Naive thymus-derived CD4-positive, alpha-beta T cell (primary cell): ENCODE measurements around the gene ZMAT5. TPM values are rescaled to one million over a fixed set of nuclear protein-coding genes. Genes with fewer than 3 reads are reported as not detected.

Source experiments
- ATAC-seq: fragments of 150-1000 bp; cut with Tn5 transposase; 2 replicates; pipeline ENCODE4 v1.10.0; 2021; ENCODE audit warnings: mild to moderate bottlenecking, moderate library complexity
- CTCF ChIA-PET: fragments of 350-600 bp; sonication (Branson Sonifier 250); formaldehyde crosslinking; loops from one replicate; lab custom pipeline; 2021; ENCODE audit warnings: antibody characterized with exemption; lab: Charles Lee
- POLR2A ChIA-PET: fragments of 350-600 bp; sonication (Branson Sonifier 250); formaldehyde crosslinking; loops from one replicate; lab custom pipeline; 2021; ENCODE audit warnings: antibody characterized with exemption, inconsistent platforms; lab: Charles Lee
- DNase-seq, 9 donors: peaks; one replicate each; pipeline versions ENCODE4 v3.0.0 to v3.0.0-alpha.2; 2020 to 2022; ENCODE audit warnings: mixed read lengths in 1 of 9
- H3K27ac ChIP-seq: one replicate; pipeline ENCODE4 v1.7.0; 2013; ENCODE audit warnings: mild to moderate bottlenecking, low read depth, low read length, moderate library complexity
- H3K27me3 ChIP-seq, 2 donors: one replicate each; pipeline ENCODE4 v1.7.0; 2013; ENCODE audit warnings: low read length in 2 of 2, mild to moderate bottlenecking in 2 of 2, moderate library complexity in 2 of 2; ENCODE audit not compliant: control insufficient read depth in 2 of 2, insufficient read depth in 2 of 2
- H3K36me3 ChIP-seq, 3 experiments: 1 replicate in 2 of 3; 2 replicates in 1 of 3; pipeline ENCODE4 v1.7.0; 2013; ENCODE audit warnings: low read length in 3 of 3, mild to moderate bottlenecking in 3 of 3, moderate library complexity in 1 of 3; ENCODE audit not compliant: insufficient read depth in 3 of 3, control insufficient read depth in 2 of 3
- H3K4me1 ChIP-seq, 2 donors: one replicate each; pipeline ENCODE4 v1.7.0; 2013; ENCODE audit warnings: low read length in 2 of 2, mild to moderate bottlenecking in 2 of 2, moderate library complexity in 1 of 2; ENCODE audit not compliant: control insufficient read depth in 2 of 2, insufficient read depth in 2 of 2
- H3K4me3 ChIP-seq: 2 replicates; pipeline ENCODE4 v1.7.0; 2013; ENCODE audit warnings: mild to moderate bottlenecking, low read length
- H3K9me3 ChIP-seq, 3 experiments: 1 replicate in 2 of 3; 2 replicates in 1 of 3; pipeline ENCODE4 v1.7.0; 2013; ENCODE audit warnings: low read length in 3 of 3; ENCODE audit not compliant: control insufficient read depth in 2 of 3
- H3K27ac Mint-ChIP-seq, 9 donors: one replicate each; pipeline ENCODE4 v1.8.0; 2020 to 2022; ENCODE audit warnings: mixed read lengths in 9 of 9, mild to moderate bottlenecking in 8 of 9, moderate library complexity in 5 of 9, inconsistent platforms in 2 of 9
- H3K27me3 Mint-ChIP-seq, 5 donors: one replicate each; pipeline ENCODE4 v1.8.0; 2021 to 2022; ENCODE audit warnings: mixed read lengths in 5 of 5, mild to moderate bottlenecking in 1 of 5
- H3K36me3 Mint-ChIP-seq, 5 donors: one replicate each; pipeline ENCODE4 v1.8.0; 2020 to 2022; ENCODE audit warnings: mixed read lengths in 5 of 5, mild to moderate bottlenecking in 3 of 5, inconsistent platforms in 1 of 5
- H3K4me1 Mint-ChIP-seq, 7 donors: one replicate each; pipeline ENCODE4 v1.8.0; 2020 to 2022; ENCODE audit warnings: mixed read lengths in 7 of 7, mild to moderate bottlenecking in 3 of 7, inconsistent platforms in 1 of 7
- H3K4me3 Mint-ChIP-seq, 10 donors: one replicate each; pipeline ENCODE4 v1.8.0; 2020 to 2022; ENCODE audit warnings: mild to moderate bottlenecking in 10 of 10, mixed read lengths in 10 of 10, moderate library complexity in 6 of 10, inconsistent platforms in 2 of 10
- H3K9me3 Mint-ChIP-seq, 11 donors: one replicate each; pipeline ENCODE4 v1.8.0; 2020 to 2022; ENCODE audit warnings: mixed read lengths in 11 of 11, mild to moderate bottlenecking in 4 of 11, inconsistent platforms in 1 of 11, moderate library complexity in 1 of 11
- intact Hi-C, 2 donors: fragments of 100-400 bp; cut with micrococcal nuclease; formaldehyde crosslinking; loops; one replicate each; pipeline ENCODE4 v1.15.1; 2023
- polyA plus RNA-seq, 2 donors: library from polyadenylated mRNA; unstranded; fragments of 300-500 nt; fragmentation: Illumina TruSeq; gene quantifications; one replicate each; pipeline ENCODE4 v1.2.3, GENCODE V29; 2021
- total RNA-seq, 6 experiments: library from RNA in 5 of 6; stranded (reverse) in 5 of 6; gene quantifications; 1 replicate in 5 of 6; 2 replicates in 1 of 6; pipeline ENCODE4 v1.2.3 and lab custom pipeline; 2021 to 2026

ZMAT5 gene
- total and polyA plus RNA-seq, 7 experiments from 2014 or later: 12.9 to 55.0 (median 14.9) TPM

DNA sequence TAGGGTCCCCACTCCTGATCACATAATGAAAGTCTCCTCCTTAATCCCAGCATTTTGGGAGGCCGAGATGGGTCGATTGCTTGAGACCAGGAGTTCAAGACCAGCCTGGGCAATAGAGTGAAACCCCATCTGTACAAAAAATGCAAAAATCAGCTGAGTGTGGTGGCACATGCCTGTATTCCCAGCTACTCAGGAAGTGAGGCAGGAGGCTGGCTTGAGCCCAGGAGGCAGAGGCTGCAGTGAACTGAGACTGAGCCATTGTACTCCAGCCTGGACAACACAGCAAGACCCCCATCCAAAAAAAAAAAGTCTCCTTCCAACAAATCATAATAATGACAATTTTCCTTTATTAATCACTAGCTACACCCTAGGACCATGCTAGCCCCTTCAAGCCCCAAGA, 15.1 kb downstream of the ZMAT5 start:
- H3K27me3 Mint-ChIP-seq: no peaks in the 10 kb centered on the region
- ATAC-seq (no peak), DNase-seq (no peak)
- H3K36me3 ChIP-seq: peaks cover 0 to 27% (median 0%) of the 10 kb centered on the region in 3 experiments
- intact Hi-C loops: no loop called here
- no peaks in the 10 kb centered on the region for H3K9me3 Mint-ChIP-seq
- CTCF ChIA-PET: interaction anchor here (0.5 kb wide), 1 partner anchor 327 kb away, joined by 3 read pairs; no protein-coding TSS in a partner anchor
- no peak overlapping the region for H3K4me3 Mint-ChIP-seq
- no peaks in the 10 kb centered on the region for H3K9me3 ChIP-seq
- peaks cover 4 to 19% (median 8%) of the 10 kb centered on the region in 5 donors for H3K36me3 Mint-ChIP-seq
- H3K27ac ChIP-seq: no peak overlapping the region
- H3K27ac Mint-ChIP-seq: peak overlapping the region in 2 of 9 donors; percentile 42 to 82
- H3K4me1 ChIP-seq: peaks cover 0 to 9% of the 10 kb centered on the region in 2 donors
- peaks cover 11 to 27% (median 23%) of the 10 kb centered on the region in 7 donors for H3K4me1 Mint-ChIP-seq
- no peaks in the 10 kb centered on the region for H3K27me3 ChIP-seq
- no peak overlapping the region for H3K4me3 ChIP-seq
- POLR2A ChIA-PET: interaction anchor here (0.6 kb wide), 1 partner anchor 252 kb away, joined by 4 read pairs; no protein-coding TSS in a partner anchor

- Mint-ChIP-seq H3K4me3 (peak overlapping the region in 1 of 10 donors; percentile 4), H3K9me3 (no peaks in the 10 kb centered on the region), H3K36me3 (peaks cover 4 to 19% (median 8%) of the 10 kb centered on the region in 5 donors), H3K4me1 (peaks cover 11 to 27% (median 22%) of the 10 kb centered on the region in 7 donors), H3K27ac (peak overlapping the region in 5 of 9 donors; percentile 30 to 87 (median 82)), H3K27me3 (no peaks in the 10 kb centered on the region)
- no peaks in the 10 kb centered on the region for H3K27me3 ChIP-seq
- POLR2A ChIA-PET: no interaction called here
- CTCF ChIA-PET: interaction anchor here (0.5 kb wide), 1 partner anchor 327 kb away, joined by 3 read pairs; no protein-coding TSS in a partner anchor
- H3K9me3 ChIP-seq: no peaks in the 10 kb centered on the region
- H3K27ac ChIP-seq: peak overlapping the region; percentile 6
- intact Hi-C loops: no loop called here
- H3K4me3 ChIP-seq: no peak overlapping the region
- peaks cover 0 to 32% (median 0%) of the 10 kb centered on the region in 3 experiments for H3K36me3 ChIP-seq
- ATAC-seq: peak; percentile 83
- peak in 1 of 9 donors; percentile 24 for DNase-seq
- peaks cover 0 to 9% of the 10 kb centered on the region in 2 donors for H3K4me1 ChIP-seq
Observed at GRCh38 chr22:29750559-29751538, 16.0 kb downstream of the ZMAT5 start.

DNA sequence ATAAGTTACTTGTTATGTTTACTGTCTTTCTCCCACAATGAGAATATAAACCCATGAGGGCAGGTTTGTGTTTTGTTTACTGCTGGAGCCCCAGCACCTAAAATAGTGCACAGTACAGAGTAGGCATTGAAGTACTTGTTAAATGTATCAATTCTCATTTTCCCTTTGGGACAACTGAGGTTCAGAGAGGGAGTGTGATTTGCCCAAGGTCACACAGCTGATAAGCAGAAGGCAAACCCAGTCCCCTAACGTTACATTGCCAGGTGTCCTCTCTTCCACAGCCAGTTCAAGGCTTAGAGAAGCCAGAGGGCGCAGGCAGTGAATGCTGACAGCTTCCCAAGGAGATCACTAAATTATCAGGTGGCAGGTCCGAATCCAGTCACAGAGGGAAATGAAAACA, 16.8 kb downstream of the ZMAT5 start:
- H3K4me3 ChIP-seq: no peak overlapping the region
- H3K9me3 ChIP-seq: no peaks in the 10 kb centered on the region
- Mint-ChIP-seq H3K4me1 (peaks cover 11 to 27% (median 17%) of the 10 kb centered on the region in 7 donors), H3K36me3 (peaks cover 8 to 23% (median 11%) of the 10 kb centered on the region in 5 donors), H3K9me3 (no peaks in the 10 kb centered on the region), H3K27me3 (no peaks in the 10 kb centered on the region), H3K27ac (no peak overlapping the region), H3K4me3 (peak overlapping the region in 1 of 10 donors; percentile 4)
- intact Hi-C loops: no loop called here
- ATAC-seq: no peak
- peaks cover 0 to 9% of the 10 kb centered on the region in 2 donors for H3K4me1 ChIP-seq
- CTCF ChIA-PET: no interaction called here
- peaks cover 0 to 41% (median 0%) of the 10 kb centered on the region in 3 experiments for H3K36me3 ChIP-seq
- H3K27me3 ChIP-seq: no peaks in the 10 kb centered on the region
- DNase-seq: no peak
- POLR2A ChIA-PET: no interaction called here
- no peak overlapping the region for H3K27ac ChIP-seq

DNA sequence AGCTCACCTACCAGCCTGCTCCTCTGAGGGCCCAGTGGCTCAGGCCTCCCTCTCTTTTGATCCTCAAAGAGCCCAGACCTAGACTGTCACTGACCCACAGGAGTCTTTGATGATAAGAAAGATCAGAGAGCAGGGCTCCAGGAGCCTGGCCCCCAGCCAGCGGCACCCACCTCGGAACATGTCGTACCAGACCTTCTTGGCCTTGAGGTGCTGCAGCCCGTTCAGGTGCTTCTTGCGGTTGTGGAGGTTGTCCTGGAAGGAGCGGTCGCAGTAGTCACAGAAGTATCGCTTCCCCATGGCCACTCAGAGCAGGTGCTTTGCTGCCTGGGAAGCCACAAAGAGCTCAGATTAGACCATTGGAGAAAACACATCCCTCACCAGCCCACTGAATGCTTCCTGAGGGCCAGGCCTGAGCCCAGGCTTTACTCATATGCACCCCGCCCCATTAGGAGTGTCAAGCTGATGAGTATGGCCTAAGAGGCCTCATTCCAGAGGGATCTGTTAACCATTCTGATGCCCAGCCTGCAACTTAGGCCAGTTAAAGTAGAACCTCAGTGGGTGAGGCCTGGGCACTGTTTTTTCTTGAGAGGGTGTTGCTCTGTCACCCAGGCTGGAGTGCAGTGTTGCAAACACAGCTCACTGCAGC, 18.4 kb downstream of the ZMAT5 start:
- peaks cover 11 to 27% (median 17%) of the 10 kb centered on the region in 7 donors for H3K4me1 Mint-ChIP-seq
- no peak for ATAC-seq
- peaks cover 0 to 39% (median 0%) of the 10 kb centered on the region in 3 experiments for H3K36me3 ChIP-seq
- H3K27ac Mint-ChIP-seq: no peak overlapping the region
- H3K27ac ChIP-seq: no peak overlapping the region
- peaks cover 8 to 26% (median 11%) of the 10 kb centered on the region in 5 donors for H3K36me3 Mint-ChIP-seq
- DNase-seq: no peak
- H3K4me3 ChIP-seq: no peak overlapping the region
- H3K27me3 Mint-ChIP-seq: no peaks in the 10 kb centered on the region
- no peaks in the 10 kb centered on the region for H3K9me3 ChIP-seq
- no peaks in the 10 kb centered on the region for H3K27me3 ChIP-seq
- peaks cover 0 to 9% of the 10 kb centered on the region in 2 donors for H3K4me1 ChIP-seq
- H3K9me3 Mint-ChIP-seq: no peaks in the 10 kb centered on the region
- intact Hi-C loops: no loop called here
- CTCF ChIA-PET: no interaction called here
- POLR2A ChIA-PET: no interaction called here
- H3K4me3 Mint-ChIP-seq: no peak overlapping the region

DNA sequence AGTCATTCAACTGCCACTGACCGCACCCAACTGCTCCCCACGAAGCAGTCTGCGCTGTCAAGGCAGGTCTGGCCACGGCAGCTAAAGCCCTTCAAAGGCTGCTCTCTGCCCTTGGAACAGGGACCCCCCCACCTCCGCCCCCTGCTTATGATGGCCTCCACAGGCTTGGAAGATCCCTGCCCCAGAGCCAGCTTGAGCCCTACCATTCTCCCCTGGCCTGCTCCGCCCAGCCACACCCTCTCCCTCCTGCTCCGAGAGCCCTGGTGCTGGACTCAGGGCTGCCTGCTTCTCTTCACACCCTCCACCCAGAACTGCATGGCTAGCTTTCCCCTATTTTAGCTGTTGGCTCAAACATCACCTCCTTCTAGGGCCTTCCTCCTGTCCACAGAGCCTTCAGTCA, 19.0 kb downstream of the ZMAT5 start:
- Histone ChIP-seq H3K27me3 (no peaks in the 10 kb centered on the region), H3K9me3 (no peaks in the 10 kb centered on the region), H3K27ac (no peak overlapping the region), H3K4me3 (no peak overlapping the region), H3K4me1 (peaks cover 0 to 9% of the 10 kb centered on the region in 2 donors), H3K36me3 (peaks cover 0 to 39% (median 0%) of the 10 kb centered on the region in 3 experiments)
- intact Hi-C loops: no loop called here
- H3K9me3 Mint-ChIP-seq: no peaks in the 10 kb centered on the region
- H3K27ac Mint-ChIP-seq: no peak overlapping the region
- DNase-seq (no peak), ATAC-seq (no peak)
- ChIA-PET POLR2A (no interaction called here), CTCF (no interaction called here)
- no peak overlapping the region for H3K4me3 Mint-ChIP-seq
- H3K4me1 Mint-ChIP-seq: peaks cover 11 to 27% (median 17%) of the 10 kb centered on the region in 7 donors
- peaks cover 8 to 30% (median 11%) of the 10 kb centered on the region in 5 donors for H3K36me3 Mint-ChIP-seq
- H3K27me3 Mint-ChIP-seq: no peaks in the 10 kb centered on the region

- ATAC-seq (no peak), DNase-seq (no peak)
- POLR2A ChIA-PET: interaction anchor here (0.5 kb wide), 1 partner anchor 121 kb away, joined by 3 read pairs; no protein-coding TSS in a partner anchor
- Histone ChIP-seq H3K36me3 (peaks cover 0 to 51% (median 5%) of the 10 kb centered on the region in 3 experiments), H3K9me3 (no peaks in the 10 kb centered on the region), H3K4me3 (no peak overlapping the region), H3K27me3 (no peaks in the 10 kb centered on the region), H3K27ac (no peak overlapping the region), H3K4me1 (no peaks in the 10 kb centered on the region)
- Mint-ChIP-seq H3K4me1 (peaks cover 4 to 8% (median 6%) of the 10 kb centered on the region in 7 donors), H3K27me3 (no peaks in the 10 kb centered on the region), H3K27ac (peak overlapping the region in 1 of 9 donors; percentile 39), H3K36me3 (peaks cover 7 to 46% (median 10%) of the 10 kb centered on the region in 5 donors), H3K4me3 (no peak overlapping the region), H3K9me3 (no peaks in the 10 kb centered on the region)
- intact Hi-C loops: no loop called here
- CTCF ChIA-PET: no interaction called here
Observed at GRCh38 chr22:29744902-29745301, 21.9 kb downstream of the ZMAT5 start.
